ENCODE measurements around the gene QSOX2. TPM values are rescaled to one million over a fixed set of nuclear protein-coding genes. Genes with fewer than 3 reads are reported as not detected.

Gene QSOX2
- polyA plus RNA-seq, 1 experiment = 14.7 TPM

- H3K9me3 ChIP-seq (ENCODE audit: control insufficient read depth, insufficient read depth, low read length) = no peaks in the 10 kb centered on the region; the same call in 1 of the 2 replicates
- TF ChIP-seq CTCF (IDR thresholded peaks at IDR 0.05; ENCODE audit: low read depth, low read length) = no peak
- H3K27ac ChIP-seq (ENCODE audit: low read depth, low read length) = no peak overlapping the region
- CTCF ChIA-PET = interaction anchor here (0.6 kb wide), 2 partner anchors 18 to 223 kb away, joined by 5 to 6 read pairs; no protein-coding TSS in a partner anchor
- POLR2A ChIA-PET = no interaction called here
- H3K27me3 ChIP-seq (ENCODE audit: control insufficient read depth, insufficient read depth, low read length) = peaks cover 18% of the 10 kb centered on the region
- DNase-seq (ENCODE audit: low read depth, low spot score) = no peak
- H3K4me3 ChIP-seq (ENCODE audit: low read depth, low read length) = no peak overlapping the region
Measured at GRCh38 chr9:136254381-136255165, 9.0 kb upstream of the QSOX2 start.

GRCh38 chr9:136253246-136254130 is 7.9 kb upstream of the QSOX2 start:
- CTCF ChIA-PET = no interaction called here
- H3K27me3 ChIP-seq (ENCODE audit: control insufficient read depth, insufficient read depth, low read length) = peaks cover 27% of the 10 kb centered on the region
- no peak overlapping the region for H3K27ac ChIP-seq (ENCODE audit: low read depth, low read length)
- H3K9me3 ChIP-seq (ENCODE audit: control insufficient read depth, insufficient read depth, low read length) = no peaks in the 10 kb centered on the region; the same call in 1 of the 2 replicates
- H3K4me3 ChIP-seq (ENCODE audit: low read depth, low read length) = no peak overlapping the region
- no peak for TF ChIP-seq CTCF (IDR thresholded peaks at IDR 0.05; ENCODE audit: low read depth, low read length)
- no peak for DNase-seq (ENCODE audit: low read depth, low spot score)
- POLR2A ChIA-PET = no interaction called here

GRCh38 chr9:136252846-136253245 is 7.2 kb upstream of the QSOX2 start:
- H3K9me3 ChIP-seq (ENCODE audit: control insufficient read depth, insufficient read depth, low read length) = no peaks in the 10 kb centered on the region; the same call in 1 of the 2 replicates
- no peak overlapping the region for H3K27ac ChIP-seq (ENCODE audit: low read depth, low read length)
- POLR2A ChIA-PET = no interaction called here
- TF ChIP-seq CTCF (IDR thresholded peaks at IDR 0.05; ENCODE audit: low read depth, low read length) = no peak
- H3K27me3 ChIP-seq (ENCODE audit: control insufficient read depth, insufficient read depth, low read length) = peaks cover 34% of the 10 kb centered on the region
- no peak overlapping the region for H3K4me3 ChIP-seq (ENCODE audit: low read depth, low read length)
- no peak for DNase-seq (ENCODE audit: low read depth, low spot score)
- CTCF ChIA-PET = no interaction called here

- TF ChIP-seq CTCF (IDR thresholded peaks at IDR 0.05; ENCODE audit: low read depth, low read length) = no peak
- POLR2A ChIA-PET = no interaction called here
- no peak for DNase-seq (ENCODE audit: low read depth, low spot score)
- no peak overlapping the region for H3K4me3 ChIP-seq (ENCODE audit: low read depth, low read length)
- no peak overlapping the region for H3K27ac ChIP-seq (ENCODE audit: low read depth, low read length)
- H3K9me3 ChIP-seq (ENCODE audit: control insufficient read depth, insufficient read depth, low read length) = no peaks in the 10 kb centered on the region; the same call in 1 of the 2 replicates
- CTCF ChIA-PET = no interaction called here
- H3K27me3 ChIP-seq (ENCODE audit: control insufficient read depth, insufficient read depth, low read length) = peaks cover 39% of the 10 kb centered on the region
Measured at GRCh38 chr9:136252281-136252680, 6.7 kb upstream of the QSOX2 start.

Measured in AG04450 (cell line).